Osteoblast (primary cell): ENCODE data around the gene RANBP6. TPM values are rescaled to one million over a fixed set of nuclear protein-coding genes. Genes with fewer than 3 reads are reported as not detected.
"Not testable (repeated sequence)": the region's sequence is repeated elsewhere in the genome, so short reads cannot be mapped to it uniquely, and the experiment has no call there.

Experiments used
- DNase-seq: peaks from one replicate; pipeline ENCODE4 v3.0.0; 2011; ENCODE audit warnings: low spot score, mixed read lengths; ENCODE audit not compliant: insufficient read length; ENCODE audit errors: missing footprints
- H2AFZ ChIP-seq: 2 replicates; pipeline ENCODE4 v1.6.0; 2011; ENCODE audit warnings: mild to moderate bottlenecking, low read length
- H3K27ac ChIP-seq: 2 replicates; pipeline ENCODE4 v1.5.1; 2011; ENCODE audit warnings: mild to moderate bottlenecking, low read depth, low read length, moderate library complexity
- H3K27me3 ChIP-seq: 2 replicates; pipeline ENCODE4 v1.6.0; 2012; ENCODE audit warnings: mild to moderate bottlenecking, control low read depth, inconsistent platforms, low read length, moderate library complexity; ENCODE audit not compliant: insufficient read depth
- H3K36me3 ChIP-seq: 2 replicates; pipeline ENCODE4 v1.5.1; 2011; ENCODE audit warnings: mild to moderate bottlenecking, low read length, control low read depth, moderate library complexity; ENCODE audit not compliant: insufficient read depth
- H3K4me1 ChIP-seq: 2 replicates; pipeline ENCODE4 v1.5.1; 2011; ENCODE audit warnings: mild to moderate bottlenecking, low read length, control low read depth, moderate library complexity; ENCODE audit not compliant: insufficient read depth
- H3K4me2 ChIP-seq: 2 replicates; pipeline ENCODE4 v1.6.0; 2011; ENCODE audit warnings: mild to moderate bottlenecking, low read length; ENCODE audit not compliant: insufficient read depth
- H3K4me3 ChIP-seq: fragments of 200-600 bp; sonication (generic); 3 replicates; pipeline ENCODE4 v1.5.1; 2012; ENCODE audit warnings: mild to moderate bottlenecking, low read length, inconsistent platforms; ENCODE audit not compliant: insufficient read depth
- H3K79me2 ChIP-seq: 2 replicates; pipeline ENCODE4 v1.6.0; 2012; ENCODE audit warnings: mild to moderate bottlenecking, low read length, control low read depth, inconsistent platforms; ENCODE audit not compliant: insufficient read depth
- H3K9me3 ChIP-seq: 2 replicates; pipeline ENCODE4 v1.5.1; 2011; ENCODE audit warnings: low read depth, low read length, control low read depth
- H4K20me1 ChIP-seq: 2 replicates; pipeline ENCODE4 v1.6.0; 2012; ENCODE audit warnings: mild to moderate bottlenecking, low read length, control low read depth; ENCODE audit not compliant: insufficient read depth
- CTCF ChIP-seq: IDR thresholded peaks from 2 replicates; pipeline ENCODE4 v1.5.1; 2011; ENCODE audit warnings: mild to moderate bottlenecking, low read depth, low read length, moderate library complexity; ENCODE audit errors: extremely low read depth
- total RNA-seq: library from RNA; depleted of rRNA; stranded (reverse); fragments of >200 nt; gene quantifications from 2 replicates; pipeline ENCODE4 v1.2.3, GENCODE V29; 2012

The RANBP6 gene
- 19.7 and 19.9 TPM in 2 replicates for total RNA-seq

- DNase-seq: peak; percentile 91
- Histone ChIP-seq H4K20me1 (peaks cover 11% of the 10 kb centered on the region), H3K9me3 (no peaks in the 10 kb centered on the region), H3K4me1 (peaks cover 15% of the 10 kb centered on the region), H3K4me2 (peak within 1 kb of the TSS; percentile 97), H3K79me2 (peaks cover 41% of the 10 kb centered on the region), H3K27me3 (no peaks in the 10 kb centered on the region), H2AFZ (peak within 1 kb of the TSS; percentile 98), H3K4me3 (peak within 1 kb of the TSS; percentile 90), H3K27ac (peak within 1 kb of the TSS; percentile 82), H3K36me3 (peaks cover 12% of the 10 kb centered on the region)
- no peak for TF ChIP-seq CTCF
These were observed at the start of gene RANBP6 for GRCh38 chr9:6015278-6016157. TSS of gene RANBP6 (minus strand) at chr9:6015624. CDS start at chr9:6015607, 17 bp downstream.

GRCh38 chr9:6063146-6063545 is 47.7 kb upstream of the RANBP6 start:
- H3K36me3 ChIP-seq, H3K27ac ChIP-seq, H4K20me1 ChIP-seq, H3K9me3 ChIP-seq, H2AFZ ChIP-seq, DNase-seq, H3K27me3 ChIP-seq, H3K4me3 ChIP-seq, H3K4me2 ChIP-seq, H3K79me2 ChIP-seq, H3K4me1 ChIP-seq: not testable (repeated sequence)

GRCh38 chr9:6055666-6056065 is 40.2 kb upstream of the RANBP6 start:
- H3K4me2 ChIP-seq: no peak overlapping the region
- H3K27me3 ChIP-seq: peaks cover 3% of the 10 kb centered on the region
- H3K4me1 ChIP-seq: no peaks in the 10 kb centered on the region
- no peak for DNase-seq
- H3K4me3 ChIP-seq: no peak overlapping the region
- no peak for TF ChIP-seq CTCF
- H3K79me2 ChIP-seq: no peaks in the 10 kb centered on the region
- no peak overlapping the region for H3K27ac ChIP-seq
- no peaks in the 10 kb centered on the region for H3K9me3 ChIP-seq
- no peaks in the 10 kb centered on the region for H3K36me3 ChIP-seq
- H2AFZ ChIP-seq: no peak overlapping the region
- H4K20me1 ChIP-seq: no peaks in the 10 kb centered on the region

- Histone ChIP-seq H2AFZ (no peak overlapping the region), H4K20me1 (no peaks in the 10 kb centered on the region), H3K9me3 (no peaks in the 10 kb centered on the region), H3K4me3 (no peak overlapping the region), H3K27ac (no peak overlapping the region), H3K79me2 (no peaks in the 10 kb centered on the region), H3K36me3 (no peaks in the 10 kb centered on the region), H3K27me3 (peaks cover 3% of the 10 kb centered on the region), H3K4me1 (no peaks in the 10 kb centered on the region), H3K4me2 (no peak overlapping the region)
- DNase-seq: no peak
- peak; percentile 64 for TF ChIP-seq CTCF
These were observed 39.8 kb upstream of the RANBP6 start for GRCh38 chr9:6055216-6055615.
